ENCODE results near the gene CUZD1. TPM values are rescaled to one million over a fixed set of nuclear protein-coding genes. Genes with fewer than 3 reads are reported as not detected.

The CUZD1 gene
- total and polyA plus RNA-seq, 2 experiments from 2014 or later, result 3.1 to 4.1 TPM

- Histone ChIP-seq H3K27me3 (ENCODE audit: insufficient read depth) (no peaks in the 10 kb centered on the region), H4K20me1 (replicated peaks; ENCODE audit: insufficient read depth) (no peaks in the 10 kb centered on the region), H3K79me2 (replicated peaks; ENCODE audit: insufficient read depth) (no peaks in the 10 kb centered on the region), H3K4me3 (no peak overlapping the region), H3K9me2 (ENCODE audit: insufficient read depth) (no peaks in the 10 kb centered on the region), H3K27ac (ENCODE audit: low read depth) (no peak overlapping the region), H2AFZ (no peak overlapping the region), H3F3A (replicated peaks; ENCODE audit: low read depth) (no peaks in the 10 kb centered on the region), H3K4me2 (no peak overlapping the region), H3K4me1 (ENCODE audit: insufficient read depth) (no peaks in the 10 kb centered on the region), H3K36me3 (ENCODE audit: insufficient read depth) (0 out of 2 replicates have a peak, but pooled peaks cover 5% of the 10 kb centered on the region)
- Mint-ChIP-seq H3K4me3 (no peak overlapping the region), H3K27ac (no peak overlapping the region), H3K4me1 (no peaks in the 10 kb centered on the region; the same call in 1 of the 3 replicates), H3K27me3 (ENCODE audit: insufficient read depth, low read depth, poor library complexity) (peaks cover 4% of the 10 kb centered on the region), H3K9me3 (no peaks in the 10 kb centered on the region), H3K36me3 (ENCODE audit: low read depth) (peaks cover 8% of the 10 kb centered on the region; the same call in 1 of the 3 replicates)
- ATAC-seq (no peak), DNase-seq (ENCODE audit: low spot score) (no peak)
- TF ChIP-seq ZNF462 (CRISPR knock-in tag; IDR thresholded peaks at IDR 0.05) (no peak), REST (IDR thresholded peaks at IDR 0.05; ENCODE audit: unreplicated experiment) (no peak), NANOG (IDR thresholded peaks at IDR 0.05; ENCODE audit: borderline replicate concordance) (no peak), POLR2AphosphoS5 (IDR thresholded peaks at IDR 0.05; ENCODE audit: low read depth) (no peak)
Observed at GRCh38 chr10:122827302-122827701, 18.4 kb downstream of the CUZD1 start.
